HK-2 (cell line): ENCODE results near the gene ZNF439.
"Not testable (repeated sequence)": the region's sequence is repeated elsewhere in the genome, so short reads cannot be mapped to it uniquely, and the experiment has no call there.

ENCODE experiments used
- DNase-seq: peaks from one replicate; pipeline ENCODE4 v3.0.0-alpha.2; 2018; ENCODE audit not compliant: unreplicated experiment

Gene ZNF439

DNA sequence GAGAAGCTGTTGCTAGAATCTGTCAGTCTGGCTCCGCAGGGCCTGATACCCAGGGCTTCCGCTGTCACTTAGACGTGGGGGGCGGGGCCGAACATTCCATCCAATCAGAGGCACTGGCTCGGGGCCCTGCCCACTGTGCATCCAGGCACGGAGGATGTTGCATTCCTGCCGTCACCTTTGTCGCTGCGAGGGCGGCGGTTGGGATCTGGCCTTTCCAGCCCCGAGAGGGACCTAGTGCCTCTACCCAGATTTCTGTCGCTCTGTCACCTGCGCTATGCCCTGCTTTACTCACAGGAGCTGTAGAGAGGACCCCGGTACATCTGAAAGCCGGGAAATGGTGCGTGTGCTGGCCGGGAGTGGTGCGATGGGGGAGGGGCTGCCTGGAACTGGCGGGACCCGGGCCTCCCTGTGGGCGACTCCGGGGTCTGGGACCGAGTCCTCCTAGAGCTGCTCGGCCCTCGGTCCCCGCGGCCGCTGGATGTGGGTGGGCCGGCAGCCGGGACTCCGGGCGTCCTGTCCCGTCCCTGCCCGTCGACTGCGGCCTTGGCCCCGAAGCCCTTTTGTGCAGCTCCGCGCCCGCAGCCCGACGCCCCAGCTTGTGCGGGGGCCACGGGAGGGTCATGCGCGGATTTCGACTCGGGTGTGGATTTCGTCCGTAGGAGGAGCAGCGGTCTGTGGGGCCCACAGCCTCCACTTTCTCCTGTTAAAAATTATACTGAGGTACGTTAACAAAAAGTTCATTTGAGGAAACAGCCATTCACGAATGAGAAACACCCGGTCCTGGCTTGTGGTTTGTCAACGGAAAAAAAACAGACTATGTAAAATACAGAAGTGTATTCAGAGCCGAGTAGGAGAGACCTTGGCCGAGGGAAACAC lies at the start of gene ZNF439:
Gene ZNF439 (plus strand): TSS at position 133 of the 876 bp plus-strand sequence. CDS start 142 bp downstream, at position 275.
- peak; percentile 88 for DNase-seq

DNA sequence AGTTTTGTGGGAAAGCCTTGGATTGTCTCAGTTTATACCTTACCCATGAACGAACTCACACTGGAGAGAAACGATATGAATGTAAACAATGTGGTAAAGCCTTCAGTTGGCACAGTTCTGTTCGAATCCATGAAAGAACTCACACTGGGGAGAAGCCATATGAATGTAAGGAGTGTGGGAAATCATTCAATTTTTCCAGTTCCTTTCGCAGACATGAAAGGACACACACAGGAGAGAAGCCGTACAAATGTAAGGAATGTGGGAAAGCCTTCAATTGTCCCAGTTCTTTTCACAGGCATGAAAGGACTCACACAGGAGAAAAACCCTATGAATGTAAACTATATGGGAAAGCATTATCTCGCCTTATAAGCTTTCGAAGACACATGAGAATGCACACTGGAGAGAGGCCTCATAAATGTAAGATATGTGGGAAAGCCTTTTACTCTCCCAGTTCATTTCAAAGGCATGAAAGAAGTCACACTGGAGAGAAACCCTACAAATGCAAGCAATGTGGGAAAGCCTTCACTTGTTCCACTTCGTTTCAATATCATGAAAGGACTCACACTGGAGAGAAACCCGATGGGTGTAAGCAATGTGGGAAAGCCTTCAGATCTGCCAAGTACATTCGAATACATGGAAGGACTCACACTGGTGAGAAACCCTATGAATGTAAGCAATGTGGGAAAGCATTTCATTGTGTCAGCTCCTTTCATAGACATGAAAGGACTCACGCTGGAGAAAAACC lies 42.0 kb upstream of the ZNF439 start:
- DNase-seq = no peak

DNA sequence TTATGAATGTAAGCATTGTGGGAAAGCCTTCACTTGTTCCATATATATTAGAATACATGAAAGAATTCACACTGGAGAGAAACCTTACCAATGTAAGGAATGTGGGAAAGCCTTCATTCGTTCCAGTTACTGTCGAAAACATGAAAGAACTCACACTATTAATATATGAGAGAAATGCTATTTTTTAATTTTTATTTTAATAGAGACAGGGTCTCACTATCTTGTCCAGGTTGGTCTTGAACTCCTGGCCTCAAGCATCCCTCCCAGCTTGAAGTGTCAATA lies 41.5 kb upstream of the ZNF439 start:
- no peak for DNase-seq

DNA sequence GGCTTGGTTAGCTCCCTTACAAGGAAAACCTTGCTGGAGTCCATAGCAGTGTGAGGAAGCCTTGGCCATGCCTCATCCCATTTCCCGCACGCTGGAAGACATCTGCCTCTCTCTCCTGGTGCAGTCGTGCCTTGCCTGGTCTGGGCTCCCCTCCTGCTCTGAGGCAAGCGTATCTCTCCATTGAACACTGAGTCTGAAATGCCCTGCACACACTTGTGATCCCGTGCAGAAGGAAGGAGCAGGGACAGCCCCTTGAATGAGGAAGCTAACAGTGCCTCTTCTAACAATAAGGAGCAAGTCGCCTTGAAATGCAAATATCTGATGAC lies 34.9 kb upstream of the ZNF439 start:
- DNase-seq = no peak

DNA sequence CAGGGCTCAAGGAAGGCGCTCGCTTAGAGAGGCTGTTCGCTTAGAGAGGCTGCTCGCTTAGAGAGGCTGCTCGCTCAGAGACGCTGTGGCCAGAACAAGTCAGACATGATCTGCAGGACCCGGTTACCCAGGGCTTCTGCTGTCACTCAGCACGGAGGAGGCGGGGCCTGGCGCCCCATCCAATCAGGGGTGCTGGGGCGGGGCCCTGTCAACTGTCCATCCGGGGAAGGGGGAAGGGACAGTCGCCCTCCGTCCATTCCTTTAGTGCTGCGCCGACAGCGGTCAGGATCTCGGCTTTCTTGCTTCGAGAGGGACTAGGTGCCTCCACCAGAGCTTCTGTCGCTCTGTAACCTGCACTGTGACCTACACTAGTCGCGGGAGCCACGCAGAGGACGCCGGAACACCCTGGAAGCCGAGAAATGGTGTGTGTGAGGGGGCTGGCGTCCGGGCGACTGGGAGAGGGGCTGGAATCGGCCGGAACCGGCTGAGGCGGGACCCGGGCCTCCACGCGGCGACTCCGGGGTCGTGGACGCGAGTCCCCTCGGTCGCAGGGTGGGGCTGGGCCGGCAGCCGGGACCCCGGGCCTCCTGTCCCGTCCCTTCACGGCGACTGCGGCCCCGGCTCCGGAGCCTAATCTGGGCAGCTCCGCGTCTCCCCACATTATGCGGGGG lies 34.4 kb upstream of the ZNF439 start, which contains the start of gene ZNF440:
Gene ZNF440 (plus strand): TSS at position 245 of the 671 bp plus-strand sequence. CDS start 175 bp downstream, at position 420.
- DNase-seq = peak; percentile 93

DNA sequence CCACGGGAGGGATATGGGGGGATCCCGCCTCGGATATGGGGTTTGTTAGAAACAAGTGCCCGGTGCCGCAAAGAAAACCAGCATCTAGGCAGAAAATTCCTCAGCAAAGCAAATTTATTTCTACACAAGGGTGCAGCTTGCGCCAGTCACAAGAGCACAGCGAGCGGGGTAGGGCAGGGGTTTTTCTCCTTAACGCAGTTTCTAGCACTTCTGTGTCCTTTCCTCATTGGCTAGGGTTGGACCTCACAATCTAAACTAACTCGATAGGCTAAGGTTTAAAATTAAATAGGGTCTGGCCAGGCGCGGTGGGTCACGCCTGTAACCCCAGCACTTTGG lies 33.9 kb upstream of the ZNF439 start:
- no peak for DNase-seq

DNA sequence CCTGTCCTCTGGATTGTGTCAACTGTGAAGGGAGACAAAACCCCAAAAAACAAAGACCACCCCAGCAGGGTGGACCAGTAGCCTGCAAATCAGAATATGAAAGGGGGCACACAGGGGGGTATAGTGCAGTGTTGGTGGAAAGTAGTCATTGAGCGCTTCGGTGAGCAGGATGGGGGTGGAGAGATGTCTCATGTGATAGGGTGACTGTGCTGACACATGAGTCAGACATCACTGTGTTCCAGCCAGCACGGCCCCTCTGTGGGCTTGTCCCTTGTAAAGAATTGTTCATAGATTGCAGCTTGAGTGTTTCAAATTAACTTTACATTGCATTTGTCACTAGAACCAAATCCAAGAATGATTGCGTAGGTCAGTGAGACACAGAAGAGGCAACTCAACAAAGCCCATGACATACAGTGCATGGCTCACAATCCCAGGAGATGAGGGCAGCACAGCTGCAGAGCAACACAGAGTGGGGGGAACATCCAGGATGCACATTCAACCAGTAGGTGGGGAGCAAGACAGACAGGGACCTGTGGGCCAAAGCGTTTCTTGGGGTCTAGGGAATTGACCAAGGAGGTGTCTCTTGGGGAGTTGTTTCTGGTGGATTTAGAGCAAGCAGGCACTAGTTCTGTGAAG lies 26.9 kb upstream of the ZNF439 start:
- peak; percentile 29 for DNase-seq

DNA sequence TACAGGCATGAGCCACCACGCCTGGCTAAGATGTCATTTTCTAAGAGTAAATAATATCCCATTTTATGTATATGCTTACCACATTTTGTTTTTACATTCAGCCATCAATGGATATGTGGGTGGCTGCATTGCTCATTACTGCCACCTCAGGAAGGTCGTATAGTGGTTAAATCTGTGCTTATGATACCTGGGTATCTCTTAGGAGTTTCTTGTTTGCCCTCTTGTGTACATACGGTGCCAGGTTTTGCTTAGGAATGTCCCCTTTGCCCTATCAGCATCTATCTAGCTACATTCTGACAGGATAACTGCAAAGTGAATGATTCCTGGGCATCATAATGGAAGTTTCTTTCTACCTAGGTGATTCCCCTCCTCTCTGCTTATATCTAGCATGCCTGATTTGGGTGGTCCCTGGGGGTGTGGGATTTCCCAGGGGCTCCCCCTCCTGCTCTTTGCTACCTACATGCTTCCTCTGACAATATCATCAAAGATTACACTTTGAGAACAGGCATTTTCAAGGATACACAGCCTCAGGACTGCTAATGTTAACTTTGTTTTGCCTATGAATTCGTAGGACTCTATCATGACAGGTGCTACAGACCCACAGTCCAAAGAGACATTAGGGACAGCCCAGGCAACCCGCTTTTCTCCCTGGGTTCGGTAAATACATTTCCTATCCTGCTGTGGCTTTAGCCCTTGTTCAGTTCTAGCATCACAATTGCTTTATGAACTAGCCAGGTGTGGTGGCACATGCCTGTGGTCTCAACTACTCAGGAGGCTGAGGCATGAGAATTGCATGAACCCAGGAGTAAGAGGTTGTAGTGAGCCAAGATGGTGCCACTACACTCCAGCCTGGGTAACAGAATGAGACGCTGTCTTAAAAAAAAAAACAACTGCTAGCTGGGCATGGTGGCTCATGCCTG lies 19.3 kb upstream of the ZNF439 start:
- not testable (repeated sequence) for DNase-seq

DNA sequence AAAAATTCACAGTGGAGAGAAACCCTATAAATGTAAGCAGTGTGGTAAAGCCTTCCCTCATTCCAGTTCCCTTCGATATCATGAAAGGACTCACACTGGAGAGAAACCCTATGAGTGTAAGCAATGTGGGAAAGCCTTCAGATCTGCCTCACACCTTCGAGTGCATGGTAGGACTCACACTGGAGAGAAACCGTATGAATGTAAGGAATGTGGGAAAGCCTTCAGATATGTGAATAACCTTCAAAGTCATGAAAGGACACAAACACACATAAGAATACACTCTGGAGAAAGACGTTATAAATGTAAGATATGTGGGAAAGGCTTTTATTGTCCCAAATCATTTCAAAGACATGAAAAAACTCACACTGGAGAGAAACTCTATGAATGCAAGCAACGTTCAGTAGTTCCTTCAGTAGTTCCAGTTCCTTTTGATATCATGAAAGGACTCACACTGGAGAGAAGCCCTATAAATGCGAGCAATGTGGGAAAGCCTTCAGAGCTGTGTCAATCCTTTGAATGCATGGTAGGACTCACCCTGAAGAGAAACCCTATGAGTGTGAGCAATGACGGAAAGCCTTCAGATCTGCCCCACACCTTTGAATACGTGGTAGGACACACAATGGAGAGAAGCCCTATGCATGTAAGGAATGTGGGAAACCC lies 16.1 kb upstream of the ZNF439 start:
- no peak for DNase-seq

DNA sequence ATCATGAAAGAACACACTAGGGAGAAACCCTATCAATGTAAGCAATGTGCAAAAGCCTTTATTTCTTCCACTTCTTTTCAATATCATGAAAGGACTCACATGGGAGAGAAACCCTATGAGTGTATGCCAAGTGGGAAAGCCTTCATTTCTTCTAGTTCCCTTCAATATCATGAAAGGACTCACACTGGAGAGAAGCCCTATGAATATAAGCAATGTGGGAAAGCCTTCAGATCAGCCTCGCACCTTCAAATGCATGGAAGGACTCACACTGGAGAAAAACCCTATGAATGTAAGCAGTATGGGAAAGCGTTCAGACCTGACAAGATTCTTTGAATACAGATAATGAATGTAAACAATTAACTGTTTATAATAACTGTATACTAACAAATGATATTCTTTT lies 15.0 kb upstream of the ZNF439 start:
- DNase-seq = no peak

DNA sequence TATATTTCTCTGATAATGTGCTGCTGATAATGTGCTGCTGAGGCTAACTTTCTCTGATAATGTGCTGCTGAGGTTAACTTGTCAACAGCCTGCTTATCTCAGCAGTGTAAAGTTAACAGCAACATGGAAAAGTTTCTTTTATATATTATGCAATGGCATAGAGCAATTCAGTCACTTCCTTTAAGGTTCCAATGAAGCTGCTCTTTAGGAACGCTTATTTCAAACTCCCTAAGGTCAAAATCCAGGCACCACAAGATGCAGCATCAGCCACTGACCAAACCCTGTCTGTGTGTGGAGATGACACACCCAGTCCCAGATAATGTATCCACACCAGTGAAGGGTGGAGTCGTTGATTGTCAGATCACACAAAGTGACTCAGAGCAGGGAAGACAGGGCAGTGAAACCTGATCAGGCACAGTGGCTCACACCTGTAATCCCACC lies 12.9 kb upstream of the ZNF439 start:
- not testable (repeated sequence) for DNase-seq

DNA sequence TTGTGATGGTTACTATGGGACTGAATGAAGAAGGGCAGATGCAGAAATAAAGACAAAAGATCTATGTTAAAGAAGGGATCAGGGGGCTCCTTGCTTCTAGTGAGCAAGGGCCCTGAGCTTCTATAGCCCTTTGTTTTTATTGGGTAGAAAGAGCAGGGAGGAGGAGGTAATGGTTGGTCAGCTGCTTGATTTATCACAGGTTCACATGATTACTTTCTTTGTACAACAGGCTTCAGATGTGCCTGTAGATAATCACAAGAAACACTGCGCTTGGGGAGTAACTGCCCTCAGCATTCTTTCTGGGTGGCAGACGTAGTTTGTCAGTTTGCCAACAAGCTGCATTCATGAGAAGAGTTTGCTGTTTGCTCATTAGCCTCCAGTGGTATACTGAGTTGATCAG lies 4.8 kb upstream of the ZNF439 start:
- DNase-seq = no peak

DNA sequence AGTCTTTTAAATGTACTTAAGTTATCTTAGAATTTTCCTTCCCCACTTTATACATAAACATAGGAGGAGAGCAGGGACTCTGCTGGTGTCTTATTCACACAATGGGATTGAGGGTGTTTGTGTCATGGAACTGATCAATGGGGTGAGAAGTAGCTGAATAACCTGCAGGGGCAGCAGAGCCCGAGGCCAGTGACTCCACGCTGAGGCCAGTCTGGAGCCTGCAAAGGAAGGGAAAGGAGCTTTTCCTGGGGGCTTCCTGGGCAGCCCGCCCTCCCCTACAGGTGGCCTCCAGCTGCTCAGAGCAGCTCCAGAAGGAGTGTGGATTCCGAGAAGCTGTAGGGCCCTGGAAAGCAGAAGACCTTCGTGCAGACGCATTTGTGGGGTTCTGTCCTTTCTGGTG lies 911 bp upstream of the ZNF439 start:
- not testable (repeated sequence) for DNase-seq

DNA sequence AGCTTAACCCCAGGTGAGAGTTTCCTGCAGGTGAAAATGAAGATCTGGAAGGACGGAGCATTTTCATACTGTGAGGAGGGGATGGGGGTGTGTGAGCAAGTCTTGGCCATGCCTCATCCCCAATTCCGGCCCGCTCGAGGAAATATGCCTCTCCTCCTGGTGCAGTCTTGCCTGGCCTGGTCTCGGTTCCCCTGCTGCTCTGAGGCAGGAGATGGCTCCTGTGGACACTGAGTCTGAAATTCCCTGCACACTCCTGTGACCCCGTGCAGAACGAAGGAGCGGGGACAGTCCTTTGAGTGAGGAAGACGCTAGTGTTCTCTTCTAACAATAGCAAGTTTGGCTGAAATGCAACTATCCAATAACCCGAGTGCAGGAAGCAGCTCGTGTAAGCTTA lies 329 bp upstream of the ZNF439 start:
- no peak for DNase-seq

DNA sequence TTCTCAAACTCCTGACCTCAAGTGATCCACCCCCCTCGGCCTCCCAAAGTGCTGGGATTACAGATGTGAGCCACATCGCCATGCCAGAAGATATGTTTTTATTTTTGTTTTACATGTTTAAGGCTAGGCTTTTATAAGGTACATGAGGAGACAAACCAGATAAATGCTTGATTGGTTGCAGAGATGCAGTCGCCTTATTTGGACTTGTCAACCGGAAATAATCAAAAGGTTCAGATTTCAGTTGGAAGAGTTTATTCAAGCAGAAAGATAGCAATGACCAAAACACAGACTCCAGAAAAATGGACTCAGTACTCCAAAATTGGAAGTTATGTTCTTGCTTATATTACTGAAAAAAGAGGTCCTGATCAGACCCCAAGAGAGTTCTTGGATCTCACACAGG lies 1.8 kb downstream of the ZNF439 start:
- DNase-seq = not testable (repeated sequence)

DNA sequence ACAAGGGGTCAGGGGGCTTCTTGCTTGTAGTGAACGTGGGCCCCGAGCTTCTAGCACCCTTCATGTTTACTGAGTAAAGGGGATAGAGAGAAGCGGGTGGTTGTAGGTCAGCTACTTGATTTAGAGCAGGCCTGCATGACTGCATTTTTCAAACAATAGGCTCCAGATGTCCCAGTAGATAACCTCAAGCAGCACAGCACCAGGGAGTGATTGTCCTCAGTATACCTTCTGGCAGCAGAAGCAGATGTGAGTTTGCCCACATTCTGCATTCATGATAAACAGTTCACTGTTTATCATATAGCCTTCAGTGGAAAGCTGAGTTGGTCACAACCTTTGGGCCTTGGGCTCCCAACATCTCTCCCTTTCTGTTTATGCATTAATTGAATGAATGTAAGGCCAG lies 4.8 kb downstream of the ZNF439 start:
- DNase-seq = no peak

DNA sequence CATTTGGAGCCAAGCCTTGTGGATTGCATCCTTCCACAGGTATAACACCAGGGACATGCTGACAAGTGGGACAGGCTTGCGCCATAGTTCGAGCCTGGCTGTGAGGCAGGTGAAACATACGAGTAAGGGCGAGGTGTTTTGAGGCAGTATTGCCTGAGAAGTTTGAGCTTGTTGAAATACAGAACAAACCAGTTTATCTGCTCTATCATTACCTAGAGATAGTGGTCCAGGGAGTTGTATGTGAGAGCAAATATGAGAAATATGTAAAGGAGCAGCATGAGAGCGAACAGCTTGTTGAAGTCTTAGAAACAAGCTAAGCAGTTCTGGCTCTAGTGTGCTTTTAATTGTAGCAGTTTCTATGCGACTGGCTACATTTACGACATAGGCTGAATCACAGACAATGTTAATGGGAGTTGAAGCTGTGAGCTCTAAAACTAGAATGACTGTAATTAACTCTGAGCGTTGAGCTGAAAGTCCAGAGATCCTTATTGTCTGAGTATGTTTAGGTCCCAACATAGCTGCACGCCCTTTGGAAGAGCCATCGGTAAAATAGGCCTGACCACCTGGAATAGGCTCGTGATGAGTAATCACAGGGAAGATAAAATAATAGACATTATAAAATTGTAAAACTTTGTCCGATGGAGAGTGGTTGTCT lies 8.2 kb downstream of the ZNF439 start:
- DNase-seq = no peak

DNA sequence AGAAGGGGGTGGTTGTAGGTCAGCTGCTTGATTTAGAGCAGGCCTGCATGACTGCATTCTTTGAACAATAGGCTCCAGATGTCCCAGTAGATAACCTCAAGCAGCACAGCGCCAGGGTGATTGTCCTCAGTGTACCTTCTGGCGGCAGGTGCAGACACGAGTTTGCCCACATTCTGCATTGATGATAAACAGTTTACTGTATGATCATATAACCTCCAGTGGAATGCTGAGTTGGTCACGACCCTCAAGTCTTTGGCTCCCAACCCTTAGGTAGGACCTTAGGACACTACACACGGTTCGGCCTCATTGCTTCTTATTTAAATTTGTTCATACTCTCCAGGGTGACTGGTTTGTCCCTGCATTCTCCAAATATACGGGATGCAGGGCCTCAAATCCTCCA lies 12.2 kb downstream of the ZNF439 start:
- no peak for DNase-seq

DNA sequence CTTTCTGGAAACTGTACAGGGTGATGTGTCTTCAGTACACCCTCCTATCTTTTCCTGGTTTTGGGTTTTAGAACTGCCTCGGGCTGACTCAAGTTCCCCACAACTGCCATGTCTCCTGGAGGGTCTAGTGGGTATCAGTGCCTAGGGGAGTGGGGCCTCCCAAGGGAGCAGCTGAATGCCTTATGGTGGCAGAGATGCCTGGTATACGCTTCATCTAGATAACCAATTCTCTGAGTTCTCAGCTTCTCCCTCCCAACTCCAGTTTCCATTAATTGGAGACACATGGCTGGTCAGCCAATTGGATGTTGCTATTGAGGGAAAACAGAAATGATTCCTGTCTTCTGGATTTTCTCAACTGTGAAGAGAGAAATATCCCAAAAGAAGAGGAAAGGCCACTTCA lies 12.8 kb downstream of the ZNF439 start:
- no peak for DNase-seq

DNA sequence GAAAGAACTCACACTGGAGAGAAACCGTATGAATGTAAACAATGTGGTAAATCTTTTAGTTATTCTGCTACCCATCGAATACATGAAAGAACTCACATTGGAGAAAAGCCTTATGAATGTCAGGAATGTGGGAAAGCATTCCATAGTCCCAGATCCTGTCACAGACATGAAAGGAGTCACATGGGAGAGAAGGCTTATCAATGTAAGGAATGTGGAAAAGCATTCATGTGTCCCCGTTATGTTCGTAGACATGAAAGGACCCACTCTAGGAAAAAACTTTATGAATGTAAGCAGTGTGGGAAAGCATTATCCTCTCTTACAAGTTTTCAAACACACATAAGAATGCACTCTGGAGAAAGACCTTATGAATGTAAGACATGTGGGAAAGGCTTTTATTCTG lies 19.2 kb downstream of the ZNF439 start:
- not testable (repeated sequence) for DNase-seq
